Measurements from ENCODE around the gene HORMAD2. TPM values are rescaled to one million over a fixed set of nuclear protein-coding genes. Genes with fewer than 3 reads are reported as not detected.
A peak's percentile ranks its signal among the peaks of the same experiment; 100 is the strongest.
"Not testable (repeated sequence)": the region's sequence is repeated elsewhere in the genome, so short reads cannot be mapped to it uniquely, and the experiment has no call there.

Gene HORMAD2
- total RNA-seq, 4 donors from 2014 or later, result not detected

DNA sequence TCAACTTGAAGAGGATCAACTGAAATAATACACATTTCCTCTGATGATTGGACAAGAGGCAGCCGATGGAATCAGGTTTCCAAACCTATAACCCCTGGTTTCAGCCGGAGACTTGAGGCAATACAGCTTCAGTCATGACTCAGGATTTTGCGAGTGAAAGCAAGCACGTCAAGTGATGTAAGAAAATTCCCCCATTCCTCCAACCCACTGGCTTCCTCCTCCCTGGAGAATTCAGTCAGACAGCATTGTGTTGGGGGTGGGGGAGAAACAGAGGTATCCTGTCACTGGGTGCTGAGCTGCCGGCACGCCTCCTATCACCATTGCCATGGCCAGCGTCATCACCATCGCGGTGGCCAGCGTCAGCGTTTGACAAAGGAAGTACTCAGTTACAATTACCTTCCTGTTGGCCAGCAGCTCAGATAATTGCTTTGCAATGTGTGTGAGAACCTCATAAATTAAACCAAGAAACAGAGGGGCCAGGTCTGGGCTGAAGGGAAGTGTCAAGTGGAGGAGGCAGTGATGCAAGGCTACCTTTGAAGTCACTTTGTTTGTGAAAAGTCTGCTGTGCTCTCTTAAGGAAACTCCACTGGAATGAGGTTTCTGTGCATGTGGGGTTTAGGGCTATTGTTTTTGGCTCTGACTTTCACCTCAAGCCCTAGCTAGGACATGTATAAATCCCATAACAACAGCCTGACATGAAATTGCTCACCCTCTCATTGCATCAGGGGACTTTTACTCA lies 116.0 kb downstream of the HORMAD2 start:
- H3K9me3 ChIP-seq, result no peaks in the 10 kb centered on the region
- no peaks in the 10 kb centered on the region for H3K27me3 ChIP-seq
- peak in 1 of 2 donors; percentile 40 for TF ChIP-seq POLR2A (IDR thresholded peaks at IDR 0.05)
- TF ChIP-seq, protein P1, sequence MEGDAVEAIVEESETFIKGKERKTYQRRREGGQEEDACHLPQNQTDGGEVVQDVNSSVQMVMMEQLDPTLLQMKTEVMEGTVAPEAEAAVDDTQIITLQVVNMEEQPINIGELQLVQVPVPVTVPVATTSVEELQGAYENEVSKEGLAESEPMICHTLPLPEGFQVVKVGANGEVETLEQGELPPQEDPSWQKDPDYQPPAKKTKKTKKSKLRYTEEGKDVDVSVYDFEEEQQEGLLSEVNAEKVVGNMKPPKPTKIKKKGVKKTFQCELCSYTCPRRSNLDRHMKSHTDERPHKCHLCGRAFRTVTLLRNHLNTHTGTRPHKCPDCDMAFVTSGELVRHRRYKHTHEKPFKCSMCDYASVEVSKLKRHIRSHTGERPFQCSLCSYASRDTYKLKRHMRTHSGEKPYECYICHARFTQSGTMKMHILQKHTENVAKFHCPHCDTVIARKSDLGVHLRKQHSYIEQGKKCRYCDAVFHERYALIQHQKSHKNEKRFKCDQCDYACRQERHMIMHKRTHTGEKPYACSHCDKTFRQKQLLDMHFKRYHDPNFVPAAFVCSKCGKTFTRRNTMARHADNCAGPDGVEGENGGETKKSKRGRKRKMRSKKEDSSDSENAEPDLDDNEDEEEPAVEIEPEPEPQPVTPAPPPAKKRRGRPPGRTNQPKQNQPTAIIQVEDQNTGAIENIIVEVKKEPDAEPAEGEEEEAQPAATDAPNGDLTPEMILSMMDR (IDR thresholded peaks at IDR 0.05), result no peak
- peaks cover 20 to 30% of the 10 kb centered on the region in 2 donors for H3K4me1 ChIP-seq
- H3K27ac ChIP-seq, result peak overlapping the region; percentile 87 to 92 (median 90)
- DNase-seq, result peak; percentile 75 to 78
- intact Hi-C loops (cut with DNase I), result no loop called here
- H3K36me3 ChIP-seq, result no peaks in the 10 kb centered on the region
- no peak overlapping the region for H3K4me3 ChIP-seq (replicated peaks in 1 of 3)
- whole genome bisulfite sequencing, 2 donors, result 2% methylated on average over 7 to 11 of the region's 11 CpGs

DNA sequence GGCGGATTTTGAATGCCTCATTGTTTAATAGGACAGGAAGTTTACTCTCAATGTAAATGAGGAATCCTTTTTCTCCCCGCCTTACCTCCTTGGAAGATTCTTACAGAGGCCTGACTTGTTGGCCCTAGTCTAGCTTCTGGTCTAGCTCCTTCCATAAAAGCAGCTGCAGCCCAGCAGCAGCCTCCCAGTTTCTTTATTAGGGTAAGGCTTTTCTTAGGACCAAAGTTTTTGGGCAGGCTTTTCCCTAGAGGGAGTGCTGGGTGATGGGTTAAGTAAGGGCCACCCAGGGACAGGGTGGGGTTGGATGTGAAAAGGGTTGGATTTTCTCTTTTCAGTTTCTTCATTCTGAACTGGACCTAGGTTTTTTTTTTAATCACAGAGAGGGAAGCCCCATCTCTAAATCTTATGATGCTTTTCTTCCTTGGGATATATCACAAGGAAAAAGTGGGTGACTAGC lies 116.6 kb downstream of the HORMAD2 start:
- WGBS, 2 donors, result 52 to 56% methylated on average over 2 of the region's 2 CpGs
- DNase-seq, result no peak
- Histone ChIP-seq H3K9me3 (no peaks in the 10 kb centered on the region), H3K36me3 (no peaks in the 10 kb centered on the region), H3K27ac (peak overlapping the region; percentile 87 to 92 (median 90)), H3K4me1 (peaks cover 21 to 33% of the 10 kb centered on the region in 2 donors), H3K4me3 (replicated peaks in 1 of 3) (no peak overlapping the region), H3K27me3 (no peaks in the 10 kb centered on the region)
- TF ChIP-seq, protein P1 (IDR thresholded peaks at IDR 0.05), result no peak
- no peak for TF ChIP-seq POLR2A (IDR thresholded peaks at IDR 0.05)
- intact Hi-C loops (cut with DNase I), result no loop called here

DNA sequence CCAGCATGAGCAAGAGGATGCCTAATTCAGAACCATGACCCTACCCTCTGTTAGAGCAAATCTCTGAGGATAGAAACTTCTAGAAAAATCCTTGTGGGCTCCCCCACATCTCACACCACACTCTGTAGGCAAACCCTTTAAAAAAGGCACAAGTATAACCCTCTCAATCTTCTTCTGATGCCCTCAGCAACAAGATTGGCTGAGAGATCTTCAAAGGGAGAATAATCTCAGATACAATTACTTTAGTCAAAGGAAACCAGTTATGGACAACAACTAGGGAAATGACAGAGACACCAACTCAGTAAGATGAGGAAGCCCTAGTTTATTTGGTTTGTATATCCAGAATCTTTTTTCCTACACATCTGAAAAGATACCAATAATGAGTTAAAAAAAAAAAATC lies 117.1 kb downstream of the HORMAD2 start:
- peak overlapping the region; percentile 87 to 92 (median 90) for H3K27ac ChIP-seq
- no peak for DNase-seq
- no peaks in the 10 kb centered on the region for H3K27me3 ChIP-seq
- no peak overlapping the region for H3K4me3 ChIP-seq (replicated peaks in 1 of 3)
- no peaks in the 10 kb centered on the region for H3K9me3 ChIP-seq
- no peak for TF ChIP-seq POLR2A (IDR thresholded peaks at IDR 0.05)
- TF ChIP-seq, protein P1 (IDR thresholded peaks at IDR 0.05), result no peak
- H3K36me3 ChIP-seq, result no peaks in the 10 kb centered on the region
- intact Hi-C loops (cut with DNase I), result no loop called here
- H3K4me1 ChIP-seq, result peaks cover 25 to 38% of the 10 kb centered on the region in 2 donors

DNA sequence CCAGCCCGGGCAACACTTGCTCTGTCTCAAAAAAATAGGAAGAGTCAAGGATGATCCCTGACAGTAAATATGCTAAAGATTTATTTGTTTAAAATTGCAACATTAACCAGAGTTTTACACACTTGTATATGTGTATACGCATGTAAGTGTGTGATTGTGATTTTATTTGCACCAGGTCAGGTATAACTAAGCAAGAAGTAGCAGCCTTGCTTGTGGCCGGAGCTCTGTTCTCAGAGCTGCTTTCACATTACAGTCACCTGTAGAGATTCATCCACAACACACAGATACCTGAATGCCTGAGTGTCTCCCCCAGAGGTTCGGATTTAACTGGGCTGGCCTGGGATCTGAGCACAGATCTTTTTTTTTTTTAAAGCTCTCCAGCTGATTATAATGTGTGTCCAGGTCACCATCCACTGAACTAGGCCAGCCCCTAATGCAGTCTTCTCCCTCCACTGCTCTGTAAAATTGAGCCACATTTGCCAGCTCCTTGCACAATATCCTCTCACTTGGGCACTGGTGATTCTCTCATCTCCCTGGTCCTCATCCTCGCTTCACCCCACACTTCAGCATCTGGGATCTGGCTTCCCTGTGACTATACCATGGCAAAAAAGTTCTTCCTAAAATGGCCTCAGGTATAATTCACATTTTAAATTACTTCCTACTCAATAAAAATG lies 118.0 kb downstream of the HORMAD2 start:
- DNase-seq, result peak; percentile 71 to 74
- H3K4me3 ChIP-seq (replicated peaks in 1 of 3), result no peak overlapping the region
- no peaks in the 10 kb centered on the region for H3K36me3 ChIP-seq
- no peaks in the 10 kb centered on the region for H3K27me3 ChIP-seq
- peak overlapping the region; percentile 23 to 92 (median 64) for H3K27ac ChIP-seq
- no peaks in the 10 kb centered on the region for H3K9me3 ChIP-seq
- H3K4me1 ChIP-seq, result peaks cover 32 to 46% of the 10 kb centered on the region in 2 donors
- 66 to 78% methylated on average over 5 of the region's 5 CpGs for WGBS, 2 donors
- TF ChIP-seq, protein P1 (IDR thresholded peaks at IDR 0.05), result no peak
- TF ChIP-seq POLR2A (IDR thresholded peaks at IDR 0.05), result no peak
- intact Hi-C loops (cut with DNase I), result no loop called here

DNA sequence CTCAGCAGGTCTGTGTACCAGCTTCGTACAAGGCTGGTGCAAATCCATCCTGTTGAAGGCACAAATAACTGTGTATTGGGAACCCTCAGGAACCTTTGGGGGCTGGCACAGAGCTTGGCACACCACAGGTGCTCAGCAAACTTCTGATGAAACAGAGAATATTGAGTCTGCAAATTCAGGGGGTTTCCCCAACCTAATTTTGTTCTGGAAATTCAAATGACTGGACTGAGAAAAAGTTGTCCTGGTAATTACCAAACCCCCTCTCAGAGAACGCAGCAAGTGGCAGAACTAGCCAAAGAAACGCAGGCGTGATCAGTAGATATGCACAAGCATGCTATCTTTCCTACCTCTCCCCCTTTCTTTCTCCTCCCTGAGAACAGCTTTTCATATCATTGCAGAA lies 118.7 kb downstream of the HORMAD2 start:
- H3K4me1 ChIP-seq, result peaks cover 32 to 49% of the 10 kb centered on the region in 2 donors
- TF ChIP-seq POLR2A (IDR thresholded peaks at IDR 0.05), result no peak
- TF ChIP-seq, protein P1 (IDR thresholded peaks at IDR 0.05), result no peak
- 92 to 100% methylated on average over 4 of the region's 4 CpGs for whole genome bisulfite sequencing, 2 donors
- no peaks in the 10 kb centered on the region for H3K9me3 ChIP-seq
- H3K4me3 ChIP-seq (replicated peaks in 1 of 3), result no peak overlapping the region
- intact Hi-C loops (cut with DNase I), result no loop called here
- no peaks in the 10 kb centered on the region for H3K36me3 ChIP-seq
- H3K27ac ChIP-seq, result peak overlapping the region in 1 of 3 donors; percentile 64
- H3K27me3 ChIP-seq, result no peaks in the 10 kb centered on the region
- DNase-seq, result no peak

DNA sequence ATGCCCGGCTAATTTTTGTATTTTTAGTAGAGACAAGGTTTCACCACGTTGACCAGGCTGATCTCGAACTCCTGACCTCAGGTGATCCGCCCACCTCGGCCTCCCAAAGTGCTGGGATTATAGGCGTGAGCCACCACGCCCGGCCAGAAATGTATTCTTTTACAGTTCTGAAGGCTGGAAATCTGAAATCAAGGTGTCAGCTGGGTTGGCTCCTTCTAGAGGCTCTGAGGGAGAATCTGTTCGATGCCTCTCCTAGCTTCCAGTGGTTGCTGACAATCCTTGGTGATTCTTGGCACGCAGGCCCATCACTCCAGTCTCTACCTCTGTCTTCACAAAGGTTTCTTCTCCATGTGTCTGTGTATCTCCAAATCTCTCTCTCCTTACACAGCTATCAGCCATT lies 120.6 kb downstream of the HORMAD2 start:
- not testable (repeated sequence) for H3K27ac ChIP-seq

More for the DNA sequence above, 120.6 kb downstream of the HORMAD2 start:
- H3K27me3 ChIP-seq; H3K36me3 ChIP-seq; H3K9me3 ChIP-seq; intact Hi-C loops (cut with DNase I); DNase-seq; H3K4me3 ChIP-seq (replicated peaks in 1 of 3): not testable (repeated sequence)
- WGBS, 2 donors, result 90 to 93% methylated on average over 7 to 10 of the region's 10 CpGs
- H3K4me1 ChIP-seq, result peaks cover 24 to 49% of the 10 kb centered on the region in 2 donors

Measured in thyroid gland (tissue), 4 donors.